ENCODE data around the gene ILDR1.
"Not testable (repeated sequence)": the region's sequence is repeated elsewhere in the genome, so short reads cannot be mapped to it uniquely, and the experiment has no call there.

ILDR1 gene

DNA sequence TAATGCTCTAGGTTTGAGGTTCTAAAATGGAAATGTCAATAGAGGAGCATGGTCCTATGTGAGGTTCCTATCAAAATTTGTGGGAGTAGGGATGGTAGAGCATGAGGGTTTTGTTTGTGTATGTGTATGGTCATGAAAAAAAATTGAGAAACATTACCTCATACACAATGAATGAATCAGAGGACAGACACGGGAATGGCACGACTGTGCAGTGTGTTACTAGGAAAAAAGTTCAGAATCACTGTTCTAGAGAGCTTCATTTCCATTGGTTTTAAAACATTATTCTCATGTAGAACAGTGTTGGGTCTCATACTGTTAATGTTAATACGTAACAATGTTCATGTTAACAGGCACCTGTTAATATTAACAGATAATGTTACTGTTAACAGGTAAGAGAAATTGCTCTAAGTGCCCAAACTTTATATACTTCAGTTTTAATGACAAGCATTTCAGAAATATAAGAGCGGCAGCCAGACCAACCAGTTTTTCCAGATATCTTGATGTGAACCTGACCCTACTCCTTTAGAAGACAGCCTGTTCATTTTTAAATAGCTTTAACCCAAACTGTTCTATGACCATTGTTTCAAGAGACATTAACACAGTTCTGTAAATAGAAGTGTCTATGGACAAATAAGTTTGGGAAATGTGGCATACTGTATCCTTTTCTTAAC is 79.8 kb downstream of the ILDR1 start:
- no peak for DNase-seq (ENCODE audit: low spot score)

DNA sequence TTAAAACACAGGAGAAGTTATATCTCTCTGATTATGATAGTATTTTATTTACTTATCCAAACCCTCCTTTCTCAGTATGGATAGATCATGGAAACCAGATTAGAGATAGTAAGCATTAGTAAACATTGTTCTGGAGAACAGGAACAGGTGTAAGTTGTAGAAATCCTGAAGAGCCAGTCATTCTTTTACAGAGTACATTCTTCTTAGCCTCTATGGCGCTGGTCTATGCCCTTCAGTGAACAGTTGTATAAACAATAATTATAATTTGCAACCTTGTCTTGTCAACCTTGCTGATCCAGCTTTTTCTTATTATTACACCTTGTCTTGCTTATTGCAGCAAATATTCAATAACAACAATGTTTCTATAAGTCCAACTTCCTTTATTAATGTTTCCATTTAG is 80.5 kb downstream of the ILDR1 start:
- no peak for DNase-seq (ENCODE audit: low spot score)

DNA sequence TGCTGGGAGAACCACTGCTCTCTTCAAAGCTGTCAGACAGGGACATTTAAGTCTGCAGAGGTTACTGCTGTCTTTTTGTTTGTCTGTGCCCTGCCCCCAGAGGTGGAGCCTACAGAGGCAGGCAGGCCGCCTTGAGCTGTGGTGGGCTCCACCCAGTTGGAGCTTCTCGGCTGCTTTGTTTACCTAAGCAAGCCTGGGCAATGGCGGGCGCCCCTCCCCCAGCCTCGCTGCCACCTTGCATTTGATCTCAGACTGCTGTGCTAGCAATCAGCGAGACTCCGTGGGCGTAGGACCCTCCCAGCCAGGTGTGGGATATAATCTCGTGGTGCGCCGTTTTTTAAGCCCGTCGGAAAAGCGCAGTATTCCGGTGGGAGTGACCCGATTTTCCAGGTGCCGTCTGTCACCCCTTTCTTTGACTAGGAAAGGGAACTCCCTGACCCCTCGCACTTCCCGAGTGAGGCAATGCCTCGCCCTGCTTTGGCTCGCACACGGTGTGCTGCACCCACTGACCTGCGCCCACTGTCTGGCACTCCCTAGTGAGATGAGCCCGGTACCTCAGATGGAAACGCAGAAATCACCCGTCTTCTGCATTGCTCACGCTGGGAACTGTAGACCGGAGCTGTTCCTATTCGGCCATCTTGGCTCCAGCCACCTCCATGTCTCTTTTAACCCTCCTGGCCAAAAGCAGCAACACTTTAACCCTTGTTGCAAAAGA is 83.7 kb downstream of the ILDR1 start:
- DNase-seq (ENCODE audit: low spot score), result not testable (repeated sequence)
